Measurements from ENCODE around the gene PRMT6.

DNA sequence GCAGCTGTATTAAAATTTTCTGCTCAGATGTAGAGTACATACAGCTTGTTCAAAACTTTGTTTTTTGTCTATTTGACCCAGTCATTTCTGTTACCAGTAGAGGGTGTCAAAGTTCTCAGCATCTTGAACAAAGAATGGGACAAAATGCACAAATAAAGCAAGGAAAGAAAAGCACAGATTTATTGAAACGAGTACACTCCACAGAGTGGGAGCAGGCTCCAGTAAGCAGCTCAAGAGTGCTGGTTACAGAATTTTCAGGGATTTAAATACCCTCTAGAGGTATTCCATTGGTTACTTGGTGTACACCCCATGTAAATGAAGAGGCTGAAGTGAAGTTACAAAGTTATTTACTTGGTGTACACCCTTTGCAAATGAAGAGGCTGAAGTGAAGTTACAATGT, 8.9 kb upstream of the PRMT6 start:
- TF ChIP-seq, protein P1, sequence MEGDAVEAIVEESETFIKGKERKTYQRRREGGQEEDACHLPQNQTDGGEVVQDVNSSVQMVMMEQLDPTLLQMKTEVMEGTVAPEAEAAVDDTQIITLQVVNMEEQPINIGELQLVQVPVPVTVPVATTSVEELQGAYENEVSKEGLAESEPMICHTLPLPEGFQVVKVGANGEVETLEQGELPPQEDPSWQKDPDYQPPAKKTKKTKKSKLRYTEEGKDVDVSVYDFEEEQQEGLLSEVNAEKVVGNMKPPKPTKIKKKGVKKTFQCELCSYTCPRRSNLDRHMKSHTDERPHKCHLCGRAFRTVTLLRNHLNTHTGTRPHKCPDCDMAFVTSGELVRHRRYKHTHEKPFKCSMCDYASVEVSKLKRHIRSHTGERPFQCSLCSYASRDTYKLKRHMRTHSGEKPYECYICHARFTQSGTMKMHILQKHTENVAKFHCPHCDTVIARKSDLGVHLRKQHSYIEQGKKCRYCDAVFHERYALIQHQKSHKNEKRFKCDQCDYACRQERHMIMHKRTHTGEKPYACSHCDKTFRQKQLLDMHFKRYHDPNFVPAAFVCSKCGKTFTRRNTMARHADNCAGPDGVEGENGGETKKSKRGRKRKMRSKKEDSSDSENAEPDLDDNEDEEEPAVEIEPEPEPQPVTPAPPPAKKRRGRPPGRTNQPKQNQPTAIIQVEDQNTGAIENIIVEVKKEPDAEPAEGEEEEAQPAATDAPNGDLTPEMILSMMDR (IDR thresholded peaks at IDR 0.05; ENCODE audit: low read length) = no peak
- no peak for TF ChIP-seq EZH2 (optimal IDR thresholded peaks at IDR 0.05; ENCODE audit: low read depth, low read length)

Measured in MM.1S (cell line).